ENCODE data around the gene PSMD8.
"Not testable (repeated sequence)": the region's sequence is repeated elsewhere in the genome, so short reads cannot be mapped to it uniquely, and the experiment has no call there.

The PSMD8 gene

GRCh38 chr19:38362076-38362945, 12.1 kb upstream of the PSMD8 start:
- no peak for DNase-seq

- DNase-seq: not testable (repeated sequence)
These were observed 11.3 kb upstream of the PSMD8 start for GRCh38 chr19:38362946-38363688.

GRCh38 chr19:38367041-38367440, 7.3 kb upstream of the PSMD8 start:
- DNase-seq: no peak

GRCh38 chr19:38369584-38369983, 4.8 kb upstream of the PSMD8 start:
- no peak for DNase-seq

GRCh38 chr19:38370299-38370698, 4.1 kb upstream of the PSMD8 start:
- DNase-seq: no peak

DNA sequence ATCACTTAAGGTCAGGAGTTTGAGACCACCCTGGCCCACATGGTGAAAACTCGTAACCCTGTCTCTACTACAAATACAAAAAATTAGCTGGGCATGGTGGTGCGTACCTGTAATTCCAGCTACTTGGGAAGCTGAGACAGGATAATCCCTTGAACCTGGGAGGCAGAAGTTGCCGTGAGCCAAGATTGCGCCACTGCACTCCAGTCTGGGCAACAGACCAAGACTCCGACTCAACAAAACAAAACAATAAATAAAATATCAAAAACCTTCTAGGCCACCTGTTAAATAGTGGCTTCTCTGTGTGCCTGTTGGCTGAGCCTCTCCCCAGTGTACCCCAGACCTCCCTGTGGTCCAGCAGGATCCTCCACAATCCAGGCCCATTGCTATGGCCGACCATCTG, 3.3 kb upstream of the PSMD8 start:
- no peak for DNase-seq

DNA sequence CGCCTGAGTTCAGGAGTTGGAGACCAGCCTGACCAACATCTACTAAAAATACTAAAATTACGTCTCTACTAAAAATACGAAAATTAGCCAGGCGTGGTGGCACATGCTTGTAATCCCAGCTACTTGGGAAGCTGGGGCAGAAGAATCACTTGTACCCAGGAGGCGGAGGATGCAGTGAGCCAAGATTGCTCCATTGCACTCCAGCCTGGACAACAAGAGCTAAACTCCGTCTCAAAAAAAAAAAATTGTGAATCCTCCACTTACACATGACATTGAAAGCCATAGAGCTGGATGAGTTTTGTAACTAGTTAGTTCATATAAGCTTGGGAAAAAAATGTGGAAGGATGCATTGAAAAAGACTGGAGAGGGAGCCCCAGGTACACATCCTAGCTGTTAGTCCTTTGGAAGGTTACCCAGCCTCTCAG, 452 bp upstream of the PSMD8 start:
- DNase-seq: no peak

DNA sequence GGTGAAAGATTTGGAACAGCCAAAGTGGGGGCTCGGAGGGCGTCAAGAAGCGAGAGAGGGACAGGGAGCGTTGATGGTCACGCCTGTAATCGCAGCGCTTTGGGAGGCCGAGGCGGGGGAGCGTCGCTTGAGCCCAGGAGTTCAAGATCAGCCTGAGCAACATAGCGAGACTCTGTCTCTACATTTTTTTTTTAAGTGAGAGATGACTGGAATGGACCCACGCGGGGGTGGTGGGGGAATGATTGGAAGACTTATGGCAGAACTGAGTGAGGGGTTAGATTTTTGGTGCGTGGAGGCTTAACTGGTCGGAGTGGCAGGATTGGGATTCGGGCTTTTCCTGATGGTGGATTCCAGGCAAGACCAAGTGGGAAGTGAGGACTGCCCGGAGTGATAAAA, 725 bp downstream of the PSMD8 start:
- DNase-seq: no peak

GRCh38 chr19:38375748-38376147, 1.4 kb downstream of the PSMD8 start:
- no peak for DNase-seq

- no peak for DNase-seq
These were observed 2.2 kb downstream of the PSMD8 start for GRCh38 chr19:38376576-38376975.

- DNase-seq: no peak
These were observed 2.7 kb downstream of the PSMD8 start for GRCh38 chr19:38377052-38377451.

- DNase-seq: no peak
These were observed 4.5 kb downstream of the PSMD8 start for GRCh38 chr19:38378866-38379265.

DNA sequence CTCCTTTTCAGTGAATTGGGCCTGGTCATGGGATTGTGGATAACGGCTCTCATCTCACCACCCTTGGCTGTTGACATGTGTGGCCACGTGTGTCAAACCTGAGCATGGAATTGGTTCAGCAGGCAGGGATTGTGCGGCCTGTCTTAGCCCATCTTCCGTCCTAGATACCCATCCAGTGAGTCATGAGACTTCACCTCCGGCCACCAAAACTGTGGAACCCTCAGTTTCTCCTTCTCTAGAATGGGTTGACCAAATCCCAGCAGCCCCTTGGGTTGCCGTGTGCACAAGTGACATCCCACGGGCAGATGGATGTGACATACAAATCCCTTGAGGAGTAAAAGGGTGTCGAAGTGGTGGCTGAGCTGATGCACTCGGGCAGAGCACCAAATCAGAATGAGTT, 6.8 kb downstream of the PSMD8 start:
- DNase-seq: no peak

DNA sequence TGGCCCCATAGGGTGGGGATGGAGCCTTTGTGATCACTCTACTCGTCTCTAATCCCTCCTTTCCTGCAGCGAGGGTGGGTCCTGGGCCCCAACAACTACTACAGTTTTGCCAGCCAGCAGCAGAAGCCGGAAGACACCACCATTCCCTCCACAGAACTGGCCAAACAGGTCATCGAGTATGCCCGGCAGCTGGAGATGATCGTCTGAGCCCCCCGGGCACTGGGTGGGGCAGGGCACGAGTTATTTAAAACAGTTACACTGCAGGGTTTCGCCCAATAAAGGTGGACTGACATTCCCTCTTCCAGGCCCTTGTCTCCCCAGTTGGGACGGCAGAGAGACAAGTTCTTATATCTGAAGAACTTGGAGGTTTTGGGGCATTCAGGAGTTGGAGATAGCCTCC, 8.8 kb downstream of the PSMD8 start:
- DNase-seq: no peak

GRCh38 chr19:38383743-38384142, 9.4 kb downstream of the PSMD8 start:
- DNase-seq: no peak

DNA sequence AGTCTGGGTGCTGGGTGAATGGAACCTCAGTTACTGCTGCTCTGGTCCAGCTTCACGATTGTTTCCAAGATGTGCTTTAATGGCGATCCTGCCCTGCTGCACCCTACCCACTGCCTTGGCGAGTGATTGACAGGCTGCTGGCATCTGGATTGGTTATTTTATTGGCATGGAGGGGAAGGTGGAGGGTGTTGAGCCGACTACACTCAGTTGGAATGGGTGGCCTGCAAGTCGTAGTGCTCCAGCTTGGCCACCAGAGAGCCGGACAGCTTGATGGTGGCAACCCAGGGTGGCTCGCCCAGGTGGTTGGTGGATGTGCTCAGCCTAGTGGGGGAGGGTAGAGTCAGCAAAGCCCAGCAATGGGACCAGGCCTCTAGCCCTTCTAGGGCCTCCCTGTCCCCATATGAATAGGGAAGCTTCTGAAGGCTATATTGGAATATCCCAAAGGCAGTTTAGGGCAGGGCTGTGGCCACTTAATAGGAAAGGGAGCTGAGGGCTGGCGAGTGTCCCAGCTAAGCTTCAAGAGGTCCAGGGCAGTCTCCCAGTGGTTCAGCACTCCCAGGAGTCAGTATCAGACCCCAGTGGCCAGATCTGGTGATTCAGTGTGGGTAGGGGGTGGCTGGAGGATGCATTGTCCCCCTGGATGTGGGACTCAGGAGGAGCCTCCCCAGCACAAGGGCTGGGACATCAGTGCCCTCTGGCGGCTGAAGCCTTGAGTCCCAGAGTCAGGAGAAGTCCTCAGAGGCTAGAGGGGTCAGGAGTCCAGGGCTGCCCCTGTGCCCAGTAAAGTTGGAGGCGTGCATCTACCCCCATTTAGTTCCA, 10.0 kb downstream of the PSMD8 start:
- no peak for DNase-seq

- no peak for DNase-seq
These were observed 10.9 kb downstream of the PSMD8 start for GRCh38 chr19:38385057-38385803.

DNA sequence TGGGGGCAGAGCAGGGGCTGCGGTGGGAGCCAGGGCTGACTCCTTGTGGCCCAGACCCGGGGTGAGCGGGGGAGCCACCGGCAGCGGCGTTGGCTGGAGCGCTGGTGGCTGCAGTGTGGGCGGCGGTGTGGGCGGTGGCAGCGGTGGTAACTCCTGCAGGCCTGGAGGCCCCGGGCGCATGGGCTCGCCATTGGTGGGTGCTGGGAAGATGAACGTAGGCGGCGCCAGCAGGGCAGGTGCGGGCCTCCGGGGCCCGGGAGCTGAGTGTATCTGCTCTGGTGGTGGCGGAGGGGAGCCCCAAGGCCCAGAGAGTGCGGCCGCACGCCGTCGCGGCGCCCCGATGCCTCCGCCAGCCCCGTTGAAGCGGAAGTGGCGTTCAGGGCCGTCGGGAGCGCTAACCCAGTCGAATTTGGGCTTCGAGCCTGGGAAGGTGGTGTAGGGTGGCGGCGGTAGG, 11.5 kb downstream of the PSMD8 start:
- DNase-seq: no peak

GRCh38 chr19:38386300-38386970, 12.1 kb downstream of the PSMD8 start:
- no peak for DNase-seq

GRCh38 chr19:38386971-38387549, 12.7 kb downstream of the PSMD8 start:
- DNase-seq: no peak

DNA sequence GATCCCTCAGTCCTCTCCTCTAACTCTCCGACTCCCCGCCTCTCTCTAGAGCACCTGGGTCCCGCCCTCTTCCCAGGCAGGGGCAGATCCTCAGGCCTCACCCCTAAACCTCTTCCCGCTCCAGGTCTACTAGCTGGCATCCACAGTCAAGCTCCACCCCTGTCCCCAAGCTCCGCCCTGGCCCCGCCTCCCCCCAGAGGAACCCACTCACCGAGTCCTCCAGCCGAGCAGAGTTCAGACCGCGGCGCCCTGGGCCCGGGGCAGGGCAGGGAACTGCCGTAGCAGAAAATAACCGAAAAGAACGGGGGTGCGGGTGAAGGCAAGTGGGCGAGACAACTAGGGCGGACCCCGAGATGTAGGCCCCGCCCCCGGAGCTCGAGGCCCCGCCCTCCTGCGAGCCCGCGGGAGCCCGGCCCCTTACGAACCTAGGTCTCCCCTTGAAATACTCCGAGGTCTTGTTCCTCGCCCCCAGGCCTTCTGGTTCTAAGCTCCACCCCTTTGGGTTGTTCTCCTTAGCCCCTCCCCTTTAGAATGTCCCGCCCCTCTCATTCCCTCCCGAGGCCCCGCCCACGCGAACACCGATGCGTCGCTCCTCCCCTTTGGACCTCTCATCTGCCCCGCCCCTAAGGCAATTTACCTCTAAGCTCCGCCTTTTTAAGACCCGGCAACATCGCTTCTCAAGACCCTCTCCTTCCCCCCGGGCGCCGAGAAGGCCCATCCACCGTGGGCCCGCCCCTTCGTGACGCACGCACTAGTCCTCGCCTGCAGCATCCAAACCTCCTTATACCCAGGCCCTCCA, 13.4 kb downstream of the PSMD8 start, which contains the start of gene GGN:
TSS of gene GGN (minus strand) at position 485 of the 799 bp plus-strand sequence. CDS start 773 bp downstream, outside the sequence.
- DNase-seq: peak; percentile 38
